ENCODE results near the gene DNAH14.
"Not testable (repeated sequence)": the region's sequence is repeated elsewhere in the genome, so short reads cannot be mapped to it uniquely, and the experiment has no call there.

The DNAH14 gene

GRCh38 chr1:225347123-225347683, 417.7 kb downstream of the DNAH14 start:
- DNase-seq (ENCODE audit: low read depth in 2 of 2), result no peak

- DNase-seq (ENCODE audit: low read depth in 2 of 2), result no peak
Observed at GRCh38 chr1:225348400-225348799, 418.9 kb downstream of the DNAH14 start.

- DNase-seq (ENCODE audit: low read depth in 2 of 2), result no peak
Observed at GRCh38 chr1:225349826-225350225, 420.4 kb downstream of the DNAH14 start.

GRCh38 chr1:225350872-225351271, 421.4 kb downstream of the DNAH14 start:
- DNase-seq (ENCODE audit: low read depth in 2 of 2), result no peak

GRCh38 chr1:225354906-225355305, 425.4 kb downstream of the DNAH14 start:
- no peak for DNase-seq (ENCODE audit: low read depth in 2 of 2)

GRCh38 chr1:225355863-225356262, 426.4 kb downstream of the DNAH14 start:
- DNase-seq (ENCODE audit: low read depth in 2 of 2), result no peak

GRCh38 chr1:225360119-225360518, 430.6 kb downstream of the DNAH14 start:
- no peak for DNase-seq (ENCODE audit: low read depth in 2 of 2)

GRCh38 chr1:225361176-225361575, 431.7 kb downstream of the DNAH14 start:
- no peak for DNase-seq (ENCODE audit: low read depth in 2 of 2)

- DNase-seq (ENCODE audit: low read depth in 2 of 2), result no peak
Observed at GRCh38 chr1:225362805-225363204, 433.3 kb downstream of the DNAH14 start.

GRCh38 chr1:225364439-225364838, 435.0 kb downstream of the DNAH14 start:
- DNase-seq (ENCODE audit: low read depth in 2 of 2), result no peak

GRCh38 chr1:225366018-225366417, 436.5 kb downstream of the DNAH14 start:
- DNase-seq (ENCODE audit: low read depth in 2 of 2), result no peak

GRCh38 chr1:225366552-225366951, 437.1 kb downstream of the DNAH14 start:
- DNase-seq (ENCODE audit: low read depth in 2 of 2), result no peak

GRCh38 chr1:225368036-225368552, 438.6 kb downstream of the DNAH14 start:
- no peak for DNase-seq (ENCODE audit: low read depth in 2 of 2)

- DNase-seq (ENCODE audit: low read depth in 2 of 2), result no peak
Observed at GRCh38 chr1:225371366-225372010, 442.0 kb downstream of the DNAH14 start.

- no peak for DNase-seq (ENCODE audit: low read depth in 2 of 2)
Observed at GRCh38 chr1:225373155-225373554, 443.7 kb downstream of the DNAH14 start.

- no peak for DNase-seq (ENCODE audit: low read depth in 2 of 2)
Observed at GRCh38 chr1:225374996-225375395, 445.5 kb downstream of the DNAH14 start.

- DNase-seq (ENCODE audit: low read depth in 2 of 2), result peak; percentile 83 to 84
Observed at GRCh38 chr1:225378880-225379279, 449.4 kb downstream of the DNAH14 start.

- DNase-seq (ENCODE audit: low read depth in 2 of 2), result no peak
Observed at GRCh38 chr1:225380691-225381090, 451.2 kb downstream of the DNAH14 start.

- DNase-seq (ENCODE audit: low read depth in 2 of 2), result not testable (repeated sequence)
Observed at GRCh38 chr1:225386860-225387259, 457.4 kb downstream of the DNAH14 start.

GRCh38 chr1:225388372-225388771, 458.9 kb downstream of the DNAH14 start:
- DNase-seq (ENCODE audit: low read depth in 2 of 2), result peak; percentile 5

- no peak for DNase-seq (ENCODE audit: low read depth in 2 of 2)
Observed at GRCh38 chr1:225389843-225390242, 460.4 kb downstream of the DNAH14 start.

GRCh38 chr1:225396357-225396756, 466.9 kb downstream of the DNAH14 start:
- no peak for DNase-seq (ENCODE audit: low read depth in 2 of 2)

GRCh38 chr1:225400968-225401367, 471.5 kb downstream of the DNAH14 start:
- DNase-seq (ENCODE audit: low read depth in 2 of 2), result no peak
